ENCODE results near the gene PLCXD1.

The PLCXD1 gene

DNA sequence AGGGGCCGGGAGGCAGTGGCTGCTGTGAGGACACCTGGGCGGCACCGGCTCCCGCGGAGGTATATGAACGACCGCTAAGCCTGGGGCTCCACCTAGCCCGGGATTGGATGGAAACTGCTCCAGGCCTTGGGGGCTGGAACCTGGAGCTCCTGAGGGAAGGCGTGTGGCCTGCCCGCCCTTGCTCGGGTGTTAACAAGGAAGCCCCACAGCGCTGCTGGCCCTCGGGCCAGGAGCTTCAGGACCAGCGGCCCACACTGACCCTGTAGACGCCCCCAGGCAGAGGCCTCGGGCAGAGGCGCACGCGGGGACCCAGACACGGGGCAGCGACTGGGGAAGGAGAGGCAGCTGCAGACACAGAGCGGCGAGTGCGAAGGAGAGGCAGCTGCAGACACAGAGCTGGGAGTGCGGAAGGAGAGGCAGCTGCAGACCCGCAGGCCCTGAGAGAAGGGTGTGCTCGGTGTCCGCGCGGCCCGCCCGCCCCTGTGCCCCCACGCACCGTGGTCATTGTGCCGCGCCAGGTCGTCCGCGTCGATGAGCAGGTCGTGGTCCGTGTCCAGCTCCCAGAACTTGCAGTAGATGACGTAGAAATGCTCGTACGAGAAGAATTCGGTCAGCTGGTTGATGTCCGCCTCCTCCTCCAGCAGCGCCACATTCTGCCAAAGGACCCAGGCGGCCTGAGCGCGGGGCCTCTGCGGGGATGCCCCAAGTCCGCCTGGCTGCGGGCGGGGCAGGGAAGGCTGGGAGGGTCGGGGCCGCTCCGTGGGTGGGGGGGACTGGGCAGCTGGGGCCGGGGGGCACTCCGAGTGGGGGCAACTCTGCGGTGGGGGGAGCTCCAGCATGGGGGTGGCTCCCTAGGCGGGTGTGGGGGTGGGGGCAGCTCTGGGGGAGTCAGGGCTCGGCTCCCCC, 64.1 kb downstream of the PLCXD1 start:
- TF ChIP-seq, protein P1, sequence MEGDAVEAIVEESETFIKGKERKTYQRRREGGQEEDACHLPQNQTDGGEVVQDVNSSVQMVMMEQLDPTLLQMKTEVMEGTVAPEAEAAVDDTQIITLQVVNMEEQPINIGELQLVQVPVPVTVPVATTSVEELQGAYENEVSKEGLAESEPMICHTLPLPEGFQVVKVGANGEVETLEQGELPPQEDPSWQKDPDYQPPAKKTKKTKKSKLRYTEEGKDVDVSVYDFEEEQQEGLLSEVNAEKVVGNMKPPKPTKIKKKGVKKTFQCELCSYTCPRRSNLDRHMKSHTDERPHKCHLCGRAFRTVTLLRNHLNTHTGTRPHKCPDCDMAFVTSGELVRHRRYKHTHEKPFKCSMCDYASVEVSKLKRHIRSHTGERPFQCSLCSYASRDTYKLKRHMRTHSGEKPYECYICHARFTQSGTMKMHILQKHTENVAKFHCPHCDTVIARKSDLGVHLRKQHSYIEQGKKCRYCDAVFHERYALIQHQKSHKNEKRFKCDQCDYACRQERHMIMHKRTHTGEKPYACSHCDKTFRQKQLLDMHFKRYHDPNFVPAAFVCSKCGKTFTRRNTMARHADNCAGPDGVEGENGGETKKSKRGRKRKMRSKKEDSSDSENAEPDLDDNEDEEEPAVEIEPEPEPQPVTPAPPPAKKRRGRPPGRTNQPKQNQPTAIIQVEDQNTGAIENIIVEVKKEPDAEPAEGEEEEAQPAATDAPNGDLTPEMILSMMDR (IDR thresholded peaks at IDR 0.05; ENCODE audit: insufficient read depth, low read length, missing control alignments): no peak
- no peak for DNase-seq (ENCODE audit: low read depth, low spot score)
- CTCF ChIA-PET: no interaction called here
- POLR2A ChIA-PET: no interaction called here
- no peak overlapping the region for H3K4me3 ChIP-seq (ENCODE audit: low read depth, low read length)

DNA sequence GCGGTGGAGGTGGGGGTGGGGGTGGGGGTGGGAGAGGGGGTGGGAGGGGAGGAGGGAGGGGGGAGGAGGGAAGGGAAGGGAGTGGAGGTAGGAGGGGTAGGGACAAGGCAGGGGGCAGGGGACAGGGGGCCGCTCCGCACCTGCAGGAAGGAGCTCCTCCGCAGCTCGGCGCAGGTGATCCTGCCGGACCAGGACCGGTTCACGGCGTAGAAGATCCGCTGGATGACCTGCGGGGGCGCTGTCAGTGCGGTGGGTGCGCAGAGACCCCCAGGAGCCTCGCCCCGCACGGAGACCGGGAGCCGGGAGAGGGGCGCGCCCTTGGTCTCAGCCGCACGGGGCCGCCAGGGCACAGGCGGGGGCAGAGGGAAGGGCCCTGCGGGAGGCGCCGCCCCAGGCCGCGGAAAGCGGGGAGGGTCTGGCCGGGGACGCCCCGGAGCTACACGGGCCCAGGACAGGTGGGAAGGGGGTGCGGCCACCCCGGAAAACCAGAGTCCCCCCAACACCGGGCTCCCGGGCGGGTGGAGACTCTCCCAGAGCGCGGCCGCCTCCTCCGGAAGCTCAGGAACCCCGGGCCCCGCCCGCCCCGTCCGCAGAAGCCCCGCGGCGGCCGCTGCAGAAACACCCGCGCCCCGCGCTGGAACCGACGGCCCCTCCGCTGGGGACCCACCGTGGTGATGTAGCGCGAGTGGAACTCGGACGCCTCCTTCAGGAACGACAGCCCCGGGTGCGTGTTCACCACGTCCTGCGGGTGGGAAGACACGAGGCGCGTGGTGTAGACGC, 65.0 kb downstream of the PLCXD1 start:
- POLR2A ChIA-PET: no interaction called here
- TF ChIP-seq, protein P1 (IDR thresholded peaks at IDR 0.05; ENCODE audit: insufficient read depth, low read length, missing control alignments): no peak
- DNase-seq (ENCODE audit: low read depth, low spot score): no peak
- H3K4me3 ChIP-seq (ENCODE audit: low read depth, low read length): no peak overlapping the region
- CTCF ChIA-PET: no interaction called here

DNA sequence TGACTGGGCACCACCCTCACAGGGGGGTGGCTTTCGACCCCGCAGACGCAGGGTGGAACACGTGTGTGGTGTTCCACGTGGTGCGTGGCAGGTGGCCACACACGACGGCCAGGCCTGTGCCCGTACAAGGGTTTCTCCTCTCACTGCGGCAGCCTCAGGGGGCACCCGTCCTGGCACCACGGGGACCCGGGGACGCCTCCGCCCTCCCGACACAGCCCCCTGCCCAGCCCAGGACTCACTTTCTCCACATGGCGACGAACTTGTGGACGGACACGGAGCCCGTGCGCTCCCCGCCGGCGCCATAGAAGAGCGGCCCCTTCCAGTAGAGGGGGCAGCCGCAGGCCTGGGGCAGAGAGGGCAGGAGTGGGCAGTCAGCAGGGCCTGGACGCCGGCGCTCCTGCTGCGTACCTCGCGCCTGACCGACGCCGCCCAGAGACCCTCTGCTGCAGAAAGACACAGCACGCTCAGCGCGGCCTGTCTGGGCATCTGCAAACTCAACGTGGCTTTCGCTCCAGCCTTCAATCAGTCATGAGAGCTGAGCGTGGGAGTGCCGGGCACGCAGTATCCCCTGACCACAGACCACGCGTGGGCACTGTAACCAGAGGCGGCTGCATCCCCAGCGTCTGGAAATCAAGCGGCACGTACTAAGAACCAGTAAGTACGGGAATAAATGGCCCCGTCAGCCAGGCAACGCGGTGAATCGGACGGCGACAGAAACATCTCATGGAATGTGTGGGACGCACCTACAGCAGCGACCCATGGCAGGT, 66.4 kb downstream of the PLCXD1 start:
- H3K4me3 ChIP-seq (ENCODE audit: low read depth, low read length): no peak overlapping the region
- CTCF ChIA-PET: no interaction called here
- DNase-seq (ENCODE audit: low read depth, low spot score): no peak
- POLR2A ChIA-PET: no interaction called here
- TF ChIP-seq, protein P1 (IDR thresholded peaks at IDR 0.05; ENCODE audit: insufficient read depth, low read length, missing control alignments): no peak

DNA sequence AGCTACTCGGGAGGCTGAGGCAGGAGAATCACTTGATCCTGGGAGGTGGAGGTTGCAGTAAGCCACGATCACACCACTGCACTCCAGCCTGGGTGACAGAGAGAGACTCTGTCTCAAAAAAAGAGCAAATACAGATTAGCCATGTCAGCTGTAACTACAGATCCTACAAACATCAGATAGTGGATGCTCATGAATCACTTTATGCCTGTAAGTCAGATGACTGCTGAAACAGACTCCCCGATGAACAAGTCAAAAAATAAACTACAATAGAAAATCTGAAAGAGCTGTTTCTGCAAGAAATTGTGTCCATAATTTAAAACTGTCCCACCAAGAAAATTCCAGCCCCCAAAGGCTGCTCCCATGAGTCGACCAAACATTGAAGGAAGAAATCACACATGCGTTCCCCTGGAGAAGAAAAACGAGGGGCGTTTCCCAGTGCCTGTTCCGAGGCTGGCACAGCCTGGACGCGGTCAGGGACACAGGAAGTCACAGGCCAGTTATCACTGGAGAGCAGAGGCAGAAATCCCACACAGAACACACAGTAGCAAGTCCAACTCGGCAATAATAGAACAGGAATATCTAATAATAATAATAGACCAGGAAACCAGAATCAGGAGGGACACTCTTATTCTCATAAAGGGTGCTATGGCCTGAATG, 67.4 kb downstream of the PLCXD1 start:
- POLR2A ChIA-PET: no interaction called here
- DNase-seq (ENCODE audit: low read depth, low spot score): no peak
- TF ChIP-seq, protein P1 (IDR thresholded peaks at IDR 0.05; ENCODE audit: insufficient read depth, low read length, missing control alignments): no peak
- CTCF ChIA-PET: no interaction called here
- H3K4me3 ChIP-seq (ENCODE audit: low read depth, low read length): no peak overlapping the region

DNA sequence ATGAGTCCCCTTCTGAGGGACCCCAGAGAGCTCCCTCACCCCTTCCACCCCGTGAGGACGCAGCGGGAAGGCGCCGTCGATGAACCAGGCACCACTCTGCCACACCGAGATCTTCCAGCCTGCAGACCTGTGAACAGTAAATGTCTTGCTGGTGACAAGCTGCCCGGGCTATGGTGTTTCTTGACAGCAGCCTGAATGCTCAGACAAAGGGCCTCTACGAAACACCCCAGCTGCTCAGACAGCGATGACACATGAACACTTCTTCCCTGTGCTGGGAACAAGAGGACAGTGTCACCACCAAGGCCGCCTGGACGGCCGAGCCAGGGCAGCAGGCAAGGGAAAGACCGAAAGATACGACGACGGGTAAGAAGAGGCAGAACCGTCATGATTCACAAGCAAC, 68.0 kb downstream of the PLCXD1 start:
- DNase-seq (ENCODE audit: low read depth, low spot score): no peak
- POLR2A ChIA-PET: no interaction called here
- CTCF ChIA-PET: no interaction called here

More for the DNA sequence above, 68.0 kb downstream of the PLCXD1 start:
- TF ChIP-seq, protein P1 (IDR thresholded peaks at IDR 0.05; ENCODE audit: insufficient read depth, low read length, missing control alignments): no peak
- H3K4me3 ChIP-seq (ENCODE audit: low read depth, low read length): no peak overlapping the region
